EL (cell line): Measurements from ENCODE around the gene KCNH5.
"Not testable (repeated sequence)": the region's sequence is repeated elsewhere in the genome, so short reads cannot be mapped to it uniquely, and the experiment has no call there.

Source experiments
- DNase-seq: peaks from one replicate; pipeline ENCODE4 v3.0.0-alpha.2; 2016

Gene KCNH5

GRCh38 chr14:62882967-62883366 is 162.3 kb downstream of the KCNH5 start:
- DNase-seq: no peak

DNA sequence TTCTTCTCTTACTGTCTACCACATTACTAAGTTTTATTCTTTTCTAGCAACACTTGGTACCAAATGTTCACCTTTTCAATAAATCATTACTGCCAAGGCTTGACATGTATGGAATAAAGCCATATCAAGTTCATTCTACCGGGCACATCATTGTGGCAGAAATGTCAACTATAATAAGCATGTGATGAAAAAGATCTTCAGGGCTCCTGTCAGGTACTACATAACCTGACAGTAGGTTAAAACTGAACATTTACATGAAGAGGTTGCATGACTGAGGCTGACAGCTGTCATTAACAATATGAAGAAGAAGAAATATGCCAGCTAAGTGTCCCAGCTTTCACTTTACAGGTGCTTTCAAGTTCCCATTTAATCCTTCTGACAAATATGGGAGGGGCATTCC is 178.9 kb downstream of the KCNH5 start:
- DNase-seq: no peak

DNA sequence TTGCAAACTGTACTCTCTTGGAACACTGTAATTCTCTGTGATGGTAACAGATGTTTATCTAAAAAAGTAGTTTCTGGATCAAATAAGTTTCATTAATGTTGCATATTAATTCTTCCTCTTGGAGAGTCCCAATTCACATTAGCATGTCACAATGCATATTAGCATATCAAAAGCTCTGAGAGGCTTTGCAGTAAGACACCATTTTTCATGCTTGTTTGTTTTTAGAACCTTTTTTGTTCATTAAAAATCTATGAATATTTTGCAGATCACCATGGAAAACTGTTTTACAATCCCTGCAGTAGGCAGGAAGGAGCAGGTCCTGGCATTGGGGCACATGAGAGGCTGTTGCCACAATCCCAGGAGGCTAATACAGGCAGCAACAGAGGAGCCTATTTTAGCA is 180.7 kb downstream of the KCNH5 start:
- DNase-seq: no peak

GRCh38 chr14:62858011-62858410 is 187.2 kb downstream of the KCNH5 start:
- DNase-seq: not testable (repeated sequence)

GRCh38 chr14:62854951-62855350 is 190.3 kb downstream of the KCNH5 start:
- no peak for DNase-seq

DNA sequence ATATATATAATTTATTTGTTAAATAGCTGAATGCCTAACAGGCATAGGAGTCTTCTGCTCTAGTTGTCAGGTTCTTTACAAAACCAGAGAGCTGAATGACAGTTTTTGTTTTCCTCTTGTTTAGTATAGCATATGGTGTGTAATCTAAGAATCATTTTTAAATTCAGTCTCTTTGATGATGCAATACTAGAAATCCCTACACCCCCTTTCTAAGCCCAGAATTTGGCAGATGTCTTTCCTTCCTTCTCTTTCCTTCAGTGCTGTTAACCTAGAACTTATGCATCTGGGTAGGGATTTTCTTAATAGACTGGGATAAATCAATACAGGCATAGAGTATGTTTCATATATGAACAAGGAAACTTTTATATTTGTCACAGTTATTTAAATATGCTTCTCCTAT is 198.1 kb downstream of the KCNH5 start:
- no peak for DNase-seq

DNA sequence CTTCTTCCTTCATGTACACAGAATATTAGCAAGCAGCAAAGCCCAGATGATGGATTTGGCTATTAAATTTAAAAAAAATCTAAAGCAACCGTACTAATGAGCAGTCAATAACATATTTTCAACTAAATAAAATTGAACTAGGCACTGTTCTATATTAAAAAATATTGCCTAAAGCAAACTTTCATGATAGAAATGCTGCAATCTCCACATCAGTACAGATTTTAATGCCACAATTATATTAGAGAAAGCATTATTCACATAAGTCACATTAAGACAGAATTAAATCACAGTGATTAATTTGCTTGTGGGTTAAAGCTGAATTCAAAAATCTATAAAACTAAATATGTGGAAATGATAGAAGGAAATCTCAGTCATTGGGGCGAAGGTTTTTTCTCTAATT is 200.7 kb downstream of the KCNH5 start:
- no peak for DNase-seq

DNA sequence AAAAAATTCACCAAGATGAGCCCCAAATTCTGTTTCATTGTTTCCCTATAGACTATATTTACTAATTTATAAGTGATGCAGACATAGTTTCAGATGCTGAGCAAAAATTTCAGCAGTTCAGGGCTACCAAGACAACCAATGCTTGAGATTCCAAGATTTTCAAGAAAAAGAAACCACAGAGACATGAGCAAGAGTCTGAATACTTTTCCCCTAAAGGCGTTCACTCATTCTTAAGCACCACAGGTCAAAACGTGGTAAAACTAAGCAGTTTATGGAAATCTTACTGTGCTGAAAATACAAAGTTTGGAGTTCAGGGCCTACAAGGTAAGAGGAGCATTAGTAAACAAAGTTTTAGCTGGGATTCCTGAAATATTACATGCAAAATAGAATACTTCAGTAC is 221.2 kb downstream of the KCNH5 start:
- peak; percentile 5 for DNase-seq

DNA sequence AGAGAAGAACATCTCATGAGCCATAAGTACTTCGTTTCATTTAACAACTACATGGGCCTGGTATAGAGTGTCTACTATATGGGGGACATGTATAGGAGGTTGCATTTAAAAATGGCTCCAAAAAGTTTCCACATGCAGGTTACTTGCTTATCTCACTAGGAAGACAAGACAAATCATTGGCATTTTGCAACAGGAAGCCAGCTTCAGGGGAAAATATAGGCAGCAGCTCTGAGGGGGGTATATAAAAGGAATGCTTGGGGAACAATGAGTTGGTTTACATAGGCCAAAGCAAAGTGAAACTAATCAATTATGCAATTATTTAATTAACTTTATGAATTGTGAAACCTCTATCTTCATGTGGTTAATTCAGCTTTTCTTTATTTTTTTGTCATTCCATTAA is 225.3 kb downstream of the KCNH5 start:
- no peak for DNase-seq

- DNase-seq: no peak
Observed at GRCh38 chr14:62807636-62808035, 237.6 kb downstream of the KCNH5 start.

DNA sequence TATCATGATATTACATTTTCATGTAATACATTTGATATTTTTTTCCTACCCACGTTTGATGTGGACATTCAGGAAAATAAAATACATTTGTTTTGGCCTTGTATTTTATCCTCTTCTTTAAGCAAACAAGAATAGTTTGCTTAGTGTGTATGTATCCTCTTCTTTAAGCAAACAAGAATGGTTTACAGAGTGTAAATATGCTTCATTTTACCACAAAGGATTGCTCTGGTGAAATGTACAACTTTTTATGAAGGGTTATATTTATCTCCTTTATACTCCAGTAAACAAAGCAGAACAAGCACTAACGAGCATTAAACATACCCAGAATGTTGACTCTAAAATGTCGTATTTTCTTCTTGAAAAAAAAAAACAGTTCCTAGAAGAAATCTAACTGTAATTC is 244.7 kb downstream of the KCNH5 start:
- DNase-seq: no peak

DNA sequence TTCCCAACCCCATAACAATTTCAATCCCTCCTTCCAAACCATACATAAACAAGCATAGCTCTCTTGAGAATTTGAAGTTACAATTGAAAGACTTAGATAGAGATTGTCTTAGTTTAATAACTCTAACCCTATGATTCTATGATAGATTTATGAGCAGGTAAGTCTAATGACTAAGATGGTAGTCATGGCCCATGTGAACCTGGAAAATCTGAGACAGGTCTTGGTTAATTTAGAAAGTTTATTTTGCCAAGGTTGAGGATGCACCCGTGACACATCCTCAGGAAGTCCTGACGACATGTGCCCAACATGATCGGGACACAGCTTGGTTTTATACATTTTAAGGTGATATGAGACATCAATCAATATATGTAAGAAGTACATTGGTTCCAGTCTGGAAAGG is 248.8 kb downstream of the KCNH5 start:
- no peak for DNase-seq

- DNase-seq: no peak
Observed at GRCh38 chr14:62792578-62792977, 252.7 kb downstream of the KCNH5 start.

DNA sequence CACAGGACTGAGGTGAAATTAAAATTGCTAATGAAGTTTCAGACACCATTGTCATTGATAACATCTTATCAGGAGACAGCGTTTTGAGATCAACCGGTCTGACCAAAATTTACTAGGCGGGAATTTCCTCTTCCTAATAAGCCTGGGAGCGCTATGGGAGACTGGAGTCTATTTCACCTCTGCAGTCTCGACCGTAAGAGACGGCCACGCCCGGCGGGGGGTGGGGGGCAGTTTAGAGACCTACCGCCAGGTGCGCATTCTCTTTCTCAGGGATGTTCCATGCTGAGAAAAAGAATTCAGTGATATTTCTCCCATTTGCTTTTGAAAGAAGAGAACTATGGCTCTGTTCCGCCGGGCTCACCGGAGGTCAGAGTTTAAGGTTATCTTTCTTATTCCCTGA is 263.9 kb downstream of the KCNH5 start:
- DNase-seq: not testable (repeated sequence)

- peak; percentile 9 for DNase-seq
Observed at GRCh38 chr14:62778852-62779251, 266.4 kb downstream of the KCNH5 start.

GRCh38 chr14:62778310-62778709 is 266.9 kb downstream of the KCNH5 start:
- no peak for DNase-seq

DNA sequence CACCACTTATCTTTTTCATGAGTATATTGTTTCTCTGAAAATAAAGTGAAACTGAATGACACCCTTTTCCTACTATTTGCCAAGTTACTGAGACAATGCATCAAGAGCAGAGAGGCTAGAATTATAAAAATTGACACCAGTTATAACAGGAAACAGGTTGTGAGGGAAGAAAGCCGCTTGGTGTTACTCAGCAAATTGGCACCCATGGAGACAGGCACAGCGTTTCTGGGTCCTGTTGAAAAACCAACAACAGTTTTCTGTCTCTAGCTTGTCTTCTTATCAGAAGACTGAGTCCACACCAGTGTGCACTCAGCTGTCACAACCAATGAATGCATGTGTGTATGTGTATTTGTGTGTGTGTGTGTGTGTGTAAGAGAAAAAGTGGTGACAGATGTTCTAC is 267.7 kb downstream of the KCNH5 start:
- no peak for DNase-seq

DNA sequence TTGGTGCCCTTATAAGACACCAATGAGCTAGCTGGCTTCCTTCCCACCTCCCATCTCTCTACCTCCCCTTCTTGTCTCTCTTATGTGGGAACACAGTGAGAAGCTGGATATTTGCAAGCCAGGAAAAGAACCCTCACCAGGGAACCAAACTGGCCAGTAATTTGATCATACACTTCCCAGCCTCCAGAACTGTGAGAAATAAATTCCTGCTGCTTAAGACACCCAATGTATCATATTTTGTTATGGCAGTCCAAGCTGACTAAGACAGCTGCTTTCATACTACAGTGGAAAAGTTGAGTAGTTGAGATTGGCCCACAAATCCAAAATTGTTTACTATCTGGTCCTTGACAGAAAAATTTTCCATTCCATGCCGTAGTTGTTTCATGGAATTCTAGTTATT is 269.0 kb downstream of the KCNH5 start:
- DNase-seq: no peak

GRCh38 chr14:62768753-62769152 is 276.5 kb downstream of the KCNH5 start:
- DNase-seq: no peak

DNA sequence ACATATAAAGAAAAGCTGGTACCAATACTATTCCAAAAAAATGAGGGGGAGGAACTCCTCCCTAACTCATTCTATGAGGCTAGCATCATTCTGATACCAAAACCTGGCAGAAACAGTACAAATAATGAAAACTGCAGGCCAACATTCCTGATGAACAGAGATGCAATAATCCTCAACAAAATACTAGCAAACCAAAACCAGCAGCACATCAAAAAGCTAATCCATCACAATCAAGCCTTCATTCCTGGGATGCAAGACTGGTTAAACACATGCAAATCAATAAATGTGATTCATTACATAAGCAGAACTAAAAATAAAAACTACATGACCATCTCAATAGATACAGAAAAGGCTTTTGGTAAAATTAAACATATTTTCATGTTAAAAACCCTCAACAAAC is 281.3 kb downstream of the KCNH5 start:
- no peak for DNase-seq

DNA sequence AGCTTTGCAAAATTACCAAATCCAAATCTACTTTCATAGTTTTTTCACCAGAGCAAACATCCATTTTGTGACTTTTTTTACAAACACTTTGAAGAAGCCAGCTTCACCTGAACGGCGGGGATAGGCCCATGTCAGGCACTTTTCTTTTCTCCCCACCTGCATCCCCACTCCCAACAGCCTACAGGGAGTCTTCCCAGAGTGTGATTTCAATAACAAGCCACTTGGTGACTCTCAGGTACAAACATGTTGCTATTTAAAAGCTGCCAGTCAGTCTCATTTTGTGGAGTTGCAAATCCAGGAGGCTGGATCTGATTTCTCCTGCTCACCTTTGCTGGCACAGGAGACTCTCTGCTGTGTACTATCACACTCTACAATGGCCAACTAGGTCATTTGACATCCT is 285.5 kb downstream of the KCNH5 start:
- no peak for DNase-seq

DNA sequence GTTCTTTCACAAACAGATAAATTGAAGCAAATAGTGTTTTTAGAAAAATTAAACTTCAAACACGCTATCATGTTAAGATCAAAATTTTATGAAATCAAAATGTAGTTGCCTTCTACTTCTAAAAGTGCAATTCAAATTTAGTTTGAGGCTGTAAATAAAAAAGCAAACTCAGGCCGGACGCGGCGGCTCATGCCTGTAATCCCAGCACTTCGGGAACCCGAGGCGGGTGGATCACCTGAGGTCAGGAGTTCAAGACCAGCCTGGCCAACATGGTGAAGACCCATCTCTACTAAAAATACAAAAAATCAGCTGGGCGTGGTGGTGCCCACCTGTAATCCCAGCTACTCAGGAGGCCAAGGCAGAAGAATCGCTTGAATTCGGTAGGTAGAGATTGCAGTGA is 298.4 kb downstream of the KCNH5 start:
- DNase-seq: not testable (repeated sequence)

DNA sequence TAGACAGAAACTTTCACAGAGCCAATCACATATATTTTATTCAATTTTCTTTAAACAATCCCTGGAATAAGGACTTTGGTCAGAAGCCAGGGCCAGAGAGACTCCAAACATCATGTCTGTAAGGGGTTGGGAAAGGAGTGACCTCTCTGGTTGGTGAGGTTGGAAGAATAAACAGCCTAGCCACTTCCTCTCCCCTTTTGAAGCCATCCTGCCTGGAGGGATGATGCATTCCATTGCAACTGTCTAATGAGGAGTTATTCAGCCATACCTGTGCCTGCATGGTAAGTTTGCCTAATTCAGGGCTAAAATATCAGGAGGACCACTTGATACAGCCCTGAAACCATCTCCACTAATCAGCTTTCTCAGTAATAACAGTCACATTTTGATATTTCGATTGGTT is 299.8 kb downstream of the KCNH5 start:
- peak; percentile 17 for DNase-seq

DNA sequence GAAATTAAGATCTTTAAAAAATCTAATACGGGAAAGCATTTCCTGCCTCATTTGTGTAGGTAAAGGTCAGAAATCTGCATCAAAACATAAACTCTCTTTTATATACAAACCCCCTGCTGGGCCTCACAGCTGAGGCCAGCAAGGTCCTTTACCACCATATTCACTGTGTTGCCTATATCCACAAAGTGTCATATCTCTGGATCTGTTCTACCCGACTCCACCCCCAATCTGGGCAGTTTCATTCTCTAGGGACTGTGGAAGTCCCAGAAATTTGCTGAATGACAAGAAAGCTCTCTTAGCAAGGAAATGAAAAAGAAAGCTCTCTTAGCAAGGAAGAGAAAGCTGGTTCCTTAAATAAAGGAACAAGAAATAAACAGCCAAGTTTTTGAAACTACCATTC is 301.7 kb downstream of the KCNH5 start:
- DNase-seq: no peak

DNA sequence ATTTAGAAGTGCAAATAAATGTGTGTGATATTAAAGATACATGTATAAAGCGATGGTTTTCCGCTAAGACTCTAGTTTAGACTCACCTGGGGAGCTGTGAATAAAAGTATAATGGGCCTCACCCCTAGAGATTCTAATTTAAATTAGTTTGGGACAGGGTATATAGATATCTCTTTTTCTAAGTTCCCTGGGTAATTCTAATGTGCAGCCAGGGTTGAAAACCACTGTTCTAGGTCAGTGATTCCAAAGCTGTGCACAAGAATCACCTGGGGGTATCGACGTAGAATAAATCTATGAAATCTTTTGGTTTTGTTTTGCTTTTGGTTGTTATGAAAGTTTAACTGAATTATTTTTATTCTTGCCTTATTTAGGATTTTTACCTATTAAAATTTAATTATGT is 302.1 kb downstream of the KCNH5 start:
- no peak for DNase-seq

DNA sequence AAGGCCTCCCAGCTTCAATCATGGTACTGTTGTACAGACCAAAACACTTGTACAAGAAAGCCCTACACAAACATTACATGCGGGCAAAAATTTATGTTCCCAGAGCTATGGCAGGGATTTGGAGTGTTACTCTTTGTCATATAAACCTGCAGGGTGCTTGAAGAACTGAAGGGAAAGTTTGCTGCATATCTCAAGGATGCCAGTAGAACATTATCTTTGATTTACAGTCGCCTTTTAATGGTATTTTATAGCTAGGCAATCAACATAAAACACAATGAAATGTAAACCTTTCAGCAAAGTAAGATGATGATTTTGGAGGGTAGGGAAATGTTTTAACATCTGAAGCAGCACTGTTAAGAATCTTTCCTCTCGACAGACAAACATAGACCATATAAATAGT is 305.6 kb downstream of the KCNH5 start:
- DNase-seq: no peak
